ENCODE results near the gene BTAF1.

GRCh38 chr10:91884536-91884935, 39.0 kb upstream of the BTAF1 start:
- TF ChIP-seq CTCF (IDR thresholded peaks at IDR 0.05; ENCODE audit: insufficient read depth, low read length): no peak
- no peak for TF ChIP-seq REST (IDR thresholded peaks at IDR 0.05; ENCODE audit: insufficient replicate concordance, low read depth)
- no peak for TF ChIP-seq POLR2AphosphoS5 (IDR thresholded peaks at IDR 0.05; ENCODE audit: low read depth)

Measured in HL-60 (cell line).